Upper lobe of right lung (tissue), 1 donor: ENCODE measurements around the gene CX3CL1. TPM values are rescaled to one million over a fixed set of nuclear protein-coding genes. Genes with fewer than 3 reads are reported as not detected.

Source experiments
- ATAC-seq: fragments of 200-7000 bp; cut with Tn5 transposase; one replicate; pipeline ENCODE4 v1.9.1; 2020; ENCODE audit warnings: mild to moderate bottlenecking, moderate library complexity
- DNase-seq: peaks from one replicate; pipeline ENCODE4 v3.0.0-alpha.2; 2020
- H3K27ac ChIP-seq: fragments of 200-600 bp; one replicate; pipeline ENCODE4 v1.8.0; 2022
- H3K27me3 ChIP-seq: fragments of 200-600 bp; one replicate; pipeline ENCODE4 v1.8.0; 2022; ENCODE audit warnings: mild to moderate bottlenecking
- H3K36me3 ChIP-seq: fragments of 200-600 bp; one replicate; pipeline ENCODE4 v1.8.0; 2022
- H3K4me1 ChIP-seq: fragments of 200-600 bp; one replicate; pipeline ENCODE4 v1.8.0; 2022
- H3K4me3 ChIP-seq: fragments of 200-600 bp; one replicate; pipeline ENCODE4 v1.8.0; 2022; ENCODE audit warnings: mild to moderate bottlenecking
- H3K9me3 ChIP-seq: fragments of 200-600 bp; one replicate; pipeline ENCODE4 v1.8.0; 2022
- intact Hi-C: fragments of 100-400 bp; cut with DNase I; formaldehyde crosslinking; loops from one replicate; pipeline ENCODE4 v1.11.0; 2022
- total RNA-seq: library from RNA; stranded (reverse); fragmentation: NEBNext Ultra II Directional; extraction: Animal tissue kit (Norgen Biotek cat#: 25700); gene quantifications from one replicate; pipeline ENCODE4 v1.2.1, GENCODE V29; 2021
- TF ChIP-seq, protein P1 (sequence below): fragments of 200-600 bp; IDR thresholded peaks from one replicate; pipeline ENCODE4 v1.8.0; 2022; ENCODE audit warnings: antibody characterized with exemption
- donor health status: DM: no; HTN: yes; CAD: no; lungs with severe emphysema.

Gene CX3CL1
- total RNA-seq, 1 donor from 2014 or later, result 47.5 TPM

DNA sequence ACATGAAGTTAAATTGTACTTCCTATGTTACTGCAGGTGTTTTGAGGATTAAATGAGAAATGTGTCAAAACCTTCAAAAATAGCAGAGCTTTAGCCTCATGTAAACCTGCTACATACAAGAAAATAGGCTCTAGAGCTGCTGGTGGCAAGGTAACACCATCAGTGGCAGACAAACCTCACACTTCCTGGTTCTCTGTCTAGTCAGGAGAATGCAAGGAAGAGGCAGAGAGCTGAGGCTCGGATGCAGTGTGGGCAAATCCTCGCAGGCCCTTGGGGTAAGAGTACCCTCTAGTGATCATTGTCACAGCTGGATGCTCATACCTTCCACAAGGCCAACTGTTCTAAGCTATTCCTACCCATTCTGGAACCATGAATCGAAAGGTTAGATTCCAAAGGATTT lies 60.7 kb downstream of the CX3CL1 start:
- DNase-seq, result no peak
- Histone ChIP-seq H3K27ac (no peak overlapping the region), H3K36me3 (peaks cover 99% of the 10 kb centered on the region), H3K4me1 (no peaks in the 10 kb centered on the region), H3K27me3 (no peaks in the 10 kb centered on the region), H3K4me3 (no peak overlapping the region), H3K9me3 (no peaks in the 10 kb centered on the region)
- intact Hi-C loops, result no loop called here
- TF ChIP-seq, protein P1, sequence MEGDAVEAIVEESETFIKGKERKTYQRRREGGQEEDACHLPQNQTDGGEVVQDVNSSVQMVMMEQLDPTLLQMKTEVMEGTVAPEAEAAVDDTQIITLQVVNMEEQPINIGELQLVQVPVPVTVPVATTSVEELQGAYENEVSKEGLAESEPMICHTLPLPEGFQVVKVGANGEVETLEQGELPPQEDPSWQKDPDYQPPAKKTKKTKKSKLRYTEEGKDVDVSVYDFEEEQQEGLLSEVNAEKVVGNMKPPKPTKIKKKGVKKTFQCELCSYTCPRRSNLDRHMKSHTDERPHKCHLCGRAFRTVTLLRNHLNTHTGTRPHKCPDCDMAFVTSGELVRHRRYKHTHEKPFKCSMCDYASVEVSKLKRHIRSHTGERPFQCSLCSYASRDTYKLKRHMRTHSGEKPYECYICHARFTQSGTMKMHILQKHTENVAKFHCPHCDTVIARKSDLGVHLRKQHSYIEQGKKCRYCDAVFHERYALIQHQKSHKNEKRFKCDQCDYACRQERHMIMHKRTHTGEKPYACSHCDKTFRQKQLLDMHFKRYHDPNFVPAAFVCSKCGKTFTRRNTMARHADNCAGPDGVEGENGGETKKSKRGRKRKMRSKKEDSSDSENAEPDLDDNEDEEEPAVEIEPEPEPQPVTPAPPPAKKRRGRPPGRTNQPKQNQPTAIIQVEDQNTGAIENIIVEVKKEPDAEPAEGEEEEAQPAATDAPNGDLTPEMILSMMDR, result no peak
- ATAC-seq, result no peak

DNA sequence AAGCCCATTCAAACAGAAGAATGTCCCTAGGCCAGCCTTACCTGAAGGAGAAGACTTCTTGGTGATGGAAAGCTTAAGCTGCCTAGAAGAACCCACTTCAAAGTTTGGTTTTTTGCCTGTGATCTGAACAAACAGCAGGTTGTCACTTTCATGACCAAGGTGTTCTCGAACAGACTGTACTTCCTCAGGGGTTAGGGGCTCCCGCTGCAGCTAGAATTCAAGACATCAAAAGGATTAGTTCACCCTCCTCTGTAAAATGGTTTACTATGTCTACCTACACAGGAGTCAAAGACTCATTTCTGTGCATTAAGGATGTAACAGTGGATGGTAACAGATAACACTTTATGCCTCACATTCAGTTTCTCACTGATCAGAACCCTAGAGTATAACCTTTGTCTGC lies 61.7 kb downstream of the CX3CL1 start:
- Histone ChIP-seq H3K27ac (no peak overlapping the region), H3K9me3 (no peaks in the 10 kb centered on the region), H3K27me3 (no peaks in the 10 kb centered on the region), H3K36me3 (peaks cover 99% of the 10 kb centered on the region), H3K4me1 (no peaks in the 10 kb centered on the region), H3K4me3 (no peak overlapping the region)
- TF ChIP-seq, protein P1, result no peak
- intact Hi-C loops, result no loop called here
- ATAC-seq (no peak), DNase-seq (no peak)

Other genes with a start within 250 kb of the CX3CL1 start
- 77.8 TPM for gene PSME3IP1, start 186.5 kb upstream of the CX3CL1 start, total RNA-seq
- 36.2 TPM for gene RSPRY1, start 186.2 kb upstream of the CX3CL1 start, total RNA-seq
- 60.0 TPM for gene ARL2BP, start 127.2 kb upstream of the CX3CL1 start, total RNA-seq
- gene PLLP, start 87.8 kb upstream of the CX3CL1 start, total RNA-seq, result 104 TPM
- gene CCL22, start 13.7 kb upstream of the CX3CL1 start, total RNA-seq, result 3.8 TPM
- 15.5 TPM for gene CCL17, start 32.3 kb downstream of the CX3CL1 start, total RNA-seq
- 31.2 TPM for gene CIAPIN1, start 74.9 kb downstream of the CX3CL1 start, total RNA-seq
- 35.2 TPM for gene COQ9, start 75.0 kb downstream of the CX3CL1 start, total RNA-seq
- 85.1 TPM for gene POLR2C, start 90.2 kb downstream of the CX3CL1 start, total RNA-seq
- gene DOK4, start 114.0 kb downstream of the CX3CL1 start, total RNA-seq, result 55.1 TPM
- 11.3 TPM for gene CCDC102A, start 164.1 kb downstream of the CX3CL1 start, total RNA-seq
- 1.9 TPM for gene ADGRG5, start 170.2 kb downstream of the CX3CL1 start, total RNA-seq